KMS-11 (cell line): ENCODE measurements around the gene HDAC4.

Source experiments
- H2AFZ ChIP-seq: fragments of 200-600 bp; sonication (generic); 2 replicates; pipeline ENCODE4 v1.6.1; 2016; ENCODE audit warnings: antibody characterized with exemption, mixed run types, low read depth
- H3K27ac ChIP-seq: fragments of 200-600 bp; sonication (generic); 2 replicates; pipeline ENCODE4 v1.6.1; 2016; ENCODE audit warnings: mild to moderate bottlenecking, mixed run types
- H3K27me3 ChIP-seq: fragments of 200-600 bp; sonication (generic); 2 replicates; pipeline ENCODE4 v1.6.1; 2017; ENCODE audit warnings: mild to moderate bottlenecking, low read depth, mixed run types, moderate library complexity; ENCODE audit not compliant: insufficient read depth
- H3K36me3 ChIP-seq: fragments of 200-600 bp; sonication (generic); 2 replicates; pipeline ENCODE4 v1.6.1; 2017; ENCODE audit warnings: mild to moderate bottlenecking, mixed run types; ENCODE audit not compliant: insufficient read depth
- H3K4me1 ChIP-seq: fragments of 200-600 bp; sonication (generic); 2 replicates; pipeline ENCODE4 v1.6.1; 2016; ENCODE audit warnings: mild to moderate bottlenecking, low read depth, mixed run types; ENCODE audit not compliant: poor library complexity, severe bottlenecking
- H3K4me2 ChIP-seq: fragments of 200-600 bp; sonication (generic); 2 replicates; pipeline ENCODE4 v1.7.0; 2016; ENCODE audit warnings: mild to moderate bottlenecking, mixed run types
- H3K4me3 ChIP-seq: fragments of 200-600 bp; sonication (generic); IDR thresholded peaks from 2 replicates; pipeline ENCODE4 v1.6.1; 2017; ENCODE audit warnings: low read depth, low read length, mixed read lengths; ENCODE audit not compliant: insufficient read depth
- H3K79me2 ChIP-seq: fragments of 200-600 bp; sonication (generic); 2 replicates; pipeline ENCODE4 v1.6.1; 2016; ENCODE audit warnings: low read depth, mixed run types; ENCODE audit not compliant: insufficient read depth
- H3K9ac ChIP-seq: fragments of 200-600 bp; sonication (generic); 2 replicates; pipeline ENCODE4 v1.6.1; 2016; ENCODE audit warnings: mild to moderate bottlenecking, mixed run types
- H4K20me1 ChIP-seq: fragments of 200-600 bp; sonication (generic); 2 replicates; pipeline ENCODE4 v1.6.1; 2016; ENCODE audit warnings: mild to moderate bottlenecking, mixed run types; ENCODE audit not compliant: insufficient read depth
- CTCF ChIP-seq: fragments of 200-600 bp; sonication (generic); conservative IDR thresholded peaks from 2 replicates; pipeline ENCODE4 v1.6.1; 2017; ENCODE audit warnings: low read depth, mild to moderate bottlenecking, antibody characterized with exemption, low read length, moderate library complexity, mixed read lengths

The HDAC4 gene

DNA sequence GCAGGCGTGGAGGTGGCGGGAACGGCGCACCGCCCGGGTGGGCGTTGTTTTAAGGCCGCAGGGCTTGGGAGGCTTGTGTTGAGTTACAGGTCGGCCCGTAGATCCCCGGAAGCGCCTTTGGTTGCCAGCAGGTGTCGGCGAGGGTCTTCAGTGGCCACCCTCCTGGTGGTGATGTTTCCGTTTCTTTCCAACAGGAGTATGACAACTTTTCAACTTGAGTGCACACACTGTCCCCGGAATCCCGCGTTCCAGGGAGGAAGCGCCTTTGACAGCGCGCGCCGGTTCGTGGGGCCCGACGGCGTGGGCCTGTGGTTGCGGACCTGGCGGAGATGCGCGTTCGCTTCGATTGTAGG is 1.0 kb upstream of the HDAC4 start:
- TF ChIP-seq CTCF, result no peak
- Histone ChIP-seq H3K4me3 (peak overlapping the region; percentile 50), H3K4me1 (peaks cover 11% of the 10 kb centered on the region), H3K4me2 (peak overlapping the region; percentile 79), H3K9ac (peak overlapping the region; percentile 98), H3K27me3 (no peaks in the 10 kb centered on the region), H4K20me1 (no peaks in the 10 kb centered on the region), H2AFZ (peak overlapping the region; percentile 85), H3K27ac (peak overlapping the region; percentile 94), H3K36me3 (no peaks in the 10 kb centered on the region), H3K79me2 (peaks cover 30% of the 10 kb centered on the region)

DNA sequence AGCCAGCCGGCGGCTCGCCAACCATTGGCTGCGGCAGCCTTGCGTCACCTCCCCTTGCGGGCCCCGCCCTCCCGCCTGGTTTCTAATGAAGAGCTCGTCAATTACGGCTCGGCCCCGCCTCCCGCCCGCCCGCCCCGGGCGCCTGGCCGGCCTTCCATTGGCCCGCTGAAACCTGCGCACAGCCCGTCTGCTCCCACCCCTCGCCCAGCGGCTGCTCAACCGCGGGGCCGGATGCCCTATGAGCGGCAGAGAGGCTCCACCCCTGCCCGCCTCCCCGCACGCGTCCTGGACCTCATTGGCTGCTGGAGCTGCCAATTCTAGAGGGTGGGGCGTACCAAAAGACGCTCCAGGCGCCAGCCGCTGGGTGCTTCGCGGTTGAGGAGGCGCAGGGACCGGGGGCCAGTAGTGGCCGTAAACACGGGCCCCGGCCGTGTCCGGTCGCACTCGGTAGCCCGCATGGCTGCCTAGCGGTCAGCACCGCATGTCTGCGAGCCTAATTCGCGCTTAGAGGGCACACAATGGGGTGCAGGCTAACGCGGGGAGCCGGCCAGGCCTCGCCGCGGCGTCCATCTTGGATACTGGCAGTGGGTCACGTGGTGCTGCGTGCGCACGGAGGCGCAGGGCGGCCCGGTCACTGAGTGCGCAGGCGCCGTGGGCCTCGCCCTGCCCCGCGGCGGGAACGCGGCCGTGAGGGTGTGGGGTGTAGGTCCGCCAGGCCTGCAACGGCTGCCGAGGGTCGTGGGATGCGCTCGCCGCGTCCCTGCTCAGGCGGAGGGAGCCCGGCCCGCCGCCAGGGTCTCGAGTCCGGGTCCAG is 454 bp upstream of the HDAC4 start:
- TF ChIP-seq CTCF, result no peak
- H3K4me2 ChIP-seq, result peak overlapping the region; percentile 79
- H3K9ac ChIP-seq, result peak overlapping the region; percentile 98
- peak overlapping the region; percentile 60 for H3K4me3 ChIP-seq
- no peaks in the 10 kb centered on the region for H3K36me3 ChIP-seq
- peaks cover 36% of the 10 kb centered on the region for H3K79me2 ChIP-seq
- peaks cover 11% of the 10 kb centered on the region for H3K4me1 ChIP-seq
- H3K27ac ChIP-seq, result peak overlapping the region; percentile 94
- no peaks in the 10 kb centered on the region for H4K20me1 ChIP-seq
- no peaks in the 10 kb centered on the region for H3K27me3 ChIP-seq
- H2AFZ ChIP-seq, result peak overlapping the region; percentile 85

DNA sequence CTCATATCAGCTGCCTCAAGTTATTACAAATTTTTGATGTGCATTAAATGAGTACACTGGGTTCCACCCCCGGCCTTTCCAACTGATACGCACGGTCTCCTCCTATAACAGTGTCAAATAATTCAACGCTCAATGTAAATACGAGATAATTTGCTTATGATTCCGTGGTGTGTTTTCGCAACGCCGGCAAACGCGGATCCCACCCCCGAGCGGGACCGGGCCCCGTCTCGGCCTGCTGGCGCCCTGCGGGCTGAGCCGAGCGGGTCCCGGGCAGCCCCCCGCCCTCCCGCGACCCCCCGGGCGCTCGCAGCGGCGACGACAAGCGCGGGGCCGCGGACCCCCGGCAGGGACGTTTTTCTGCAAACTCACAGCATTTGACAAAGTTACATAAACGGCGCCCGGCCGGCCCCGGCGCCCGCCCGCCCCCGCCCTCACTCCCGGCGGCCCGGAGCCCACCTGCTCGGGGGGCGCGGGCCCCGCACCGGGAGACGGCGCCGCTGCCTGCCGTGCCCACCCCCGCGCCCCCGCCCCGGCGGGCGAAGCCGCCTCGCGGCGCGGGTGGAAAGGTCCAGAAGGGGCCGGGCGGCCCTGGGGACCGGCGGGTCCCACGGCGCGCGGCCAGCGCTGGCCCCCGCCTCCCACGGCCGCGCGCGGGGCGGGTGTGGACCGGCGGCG is 762 bp downstream of the HDAC4 start:
- H3K79me2 ChIP-seq, result peaks cover 41% of the 10 kb centered on the region
- TF ChIP-seq CTCF, result no peak
- peak overlapping the region; percentile 27 for H3K27ac ChIP-seq

GRCh38 chr2:239399433-239399920 is 1.3 kb downstream of the HDAC4 start:
- Histone ChIP-seq H3K27ac (peak overlapping the region; percentile 27), H2AFZ (no peak overlapping the region)

More for the DNA sequence above, 762 bp downstream of the HDAC4 start:
- Histone ChIP-seq H3K4me2 (peak overlapping the region; percentile 79), H3K4me3 (peak overlapping the region; percentile 89), H3K9ac (peak overlapping the region; percentile 17; the same call in 1 of the 2 replicates), H3K27me3 (no peaks in the 10 kb centered on the region), H4K20me1 (no peaks in the 10 kb centered on the region), H2AFZ (no peak overlapping the region), H3K36me3 (no peaks in the 10 kb centered on the region), H3K4me1 (peaks cover 11% of the 10 kb centered on the region)

More at GRCh38 chr2:239399433-239399920, 1.3 kb downstream of the HDAC4 start:
- Histone ChIP-seq H3K36me3 (no peaks in the 10 kb centered on the region), H3K27me3 (no peaks in the 10 kb centered on the region), H3K79me2 (peaks cover 47% of the 10 kb centered on the region), H3K4me1 (peaks cover 11% of the 10 kb centered on the region), H3K4me3 (peak overlapping the region; percentile 89), H3K4me2 (peak overlapping the region; percentile 79), H4K20me1 (no peaks in the 10 kb centered on the region), H3K9ac (peak overlapping the region; percentile 17; the same call in 1 of the 2 replicates)
- TF ChIP-seq CTCF, result no peak
